ENCODE results near the gene KRT3. TPM values are rescaled to one million over a fixed set of nuclear protein-coding genes. Genes with fewer than 3 reads are reported as not detected.

KRT3 gene
- total RNA-seq, 1 experiment from 2014 or later = not detected

DNA sequence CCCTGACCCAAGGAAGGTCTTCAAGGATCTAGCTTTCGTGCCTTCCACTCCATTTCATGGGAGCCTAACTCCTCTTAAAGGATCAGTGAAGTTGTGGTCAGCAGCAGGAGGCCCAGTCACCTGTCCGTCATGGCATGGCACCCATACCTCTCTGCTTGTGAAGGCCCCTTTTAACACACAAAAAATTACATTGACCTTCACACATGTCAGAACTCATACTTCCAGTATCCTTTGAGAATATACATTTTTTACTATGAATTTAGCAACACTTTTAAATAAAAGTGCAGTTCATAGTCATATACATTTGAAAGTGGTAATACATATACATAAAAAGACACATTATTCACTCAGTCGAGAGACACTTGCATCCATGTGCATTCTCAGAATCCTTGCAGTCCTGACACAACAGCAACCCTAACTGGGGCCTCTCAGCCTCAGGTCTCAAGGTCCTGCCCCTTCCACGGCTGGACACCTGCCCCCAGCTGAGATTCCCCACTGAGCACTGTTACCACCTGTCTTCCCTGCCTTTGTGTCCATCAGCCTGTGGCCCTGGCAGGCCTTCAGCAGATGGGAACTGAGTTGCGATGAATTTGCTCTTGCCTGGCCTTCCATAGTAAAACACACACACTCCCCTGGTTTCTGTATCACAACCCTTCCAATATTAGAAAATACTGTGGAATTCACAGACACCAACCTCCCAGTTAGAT lies 3.7 kb upstream of the KRT3 start:
- POLR2A ChIA-PET = no interaction called here
- TF ChIP-seq POLR2AphosphoS5 (IDR thresholded peaks at IDR 0.05; ENCODE audit: low read depth, low read length) = no peak
- TF ChIP-seq REST (IDR thresholded peaks at IDR 0.05; ENCODE audit: insufficient read depth in 1 of 2, low read depth in 2 of 2, low read length in 1 of 2) = no peak
- no peak for TF ChIP-seq CTCF (IDR thresholded peaks at IDR 0.05)
- no peak for TF ChIP-seq SIN3A (IDR thresholded peaks at IDR 0.05; ENCODE audit: borderline replicate concordance, insufficient read depth, low read depth, low read length)
- no peak for TF ChIP-seq TCF7L2 (IDR thresholded peaks at IDR 0.05; ENCODE audit: low read depth, low read length)
- Histone ChIP-seq H3K9me3 (ENCODE audit: control insufficient read depth, insufficient read depth, low read depth, low read length) (no peaks in the 10 kb centered on the region), H3K27ac (ENCODE audit: low read length) (no peak overlapping the region), H3K36me3 (ENCODE audit: control insufficient read depth, insufficient read depth, low read length) (no peaks in the 10 kb centered on the region), H3K4me1 (ENCODE audit: control insufficient read depth, insufficient read depth, low read length) (peaks cover 9% of the 10 kb centered on the region; the same call in 1 of the 2 replicates), H3K4me3 (ENCODE audit: low read depth in 2 of 2, low read length in 2 of 2) (no peak overlapping the region), H3K27me3 (ENCODE audit: control insufficient read depth, insufficient read depth, low read length) (no peaks in the 10 kb centered on the region)
- in situ Hi-C loops (cut with HindIII; ENCODE audit: low pct_unique_long_range_greater_than_20kb, low sequenced_read_pairs) = no loop called here
- intact Hi-C loops (cut with micrococcal nuclease; ENCODE audit: unreplicated experiment) = no loop called here
- DNase-seq (ENCODE audit: low read depth, low spot score) (no peak), ATAC-seq (0 out of 2 replicates have a peak, but pooled peaks have one; percentile 13)
- CTCF ChIA-PET = no interaction called here
- no TSS peak for BruUV-seq (replicated peaks)

DNA sequence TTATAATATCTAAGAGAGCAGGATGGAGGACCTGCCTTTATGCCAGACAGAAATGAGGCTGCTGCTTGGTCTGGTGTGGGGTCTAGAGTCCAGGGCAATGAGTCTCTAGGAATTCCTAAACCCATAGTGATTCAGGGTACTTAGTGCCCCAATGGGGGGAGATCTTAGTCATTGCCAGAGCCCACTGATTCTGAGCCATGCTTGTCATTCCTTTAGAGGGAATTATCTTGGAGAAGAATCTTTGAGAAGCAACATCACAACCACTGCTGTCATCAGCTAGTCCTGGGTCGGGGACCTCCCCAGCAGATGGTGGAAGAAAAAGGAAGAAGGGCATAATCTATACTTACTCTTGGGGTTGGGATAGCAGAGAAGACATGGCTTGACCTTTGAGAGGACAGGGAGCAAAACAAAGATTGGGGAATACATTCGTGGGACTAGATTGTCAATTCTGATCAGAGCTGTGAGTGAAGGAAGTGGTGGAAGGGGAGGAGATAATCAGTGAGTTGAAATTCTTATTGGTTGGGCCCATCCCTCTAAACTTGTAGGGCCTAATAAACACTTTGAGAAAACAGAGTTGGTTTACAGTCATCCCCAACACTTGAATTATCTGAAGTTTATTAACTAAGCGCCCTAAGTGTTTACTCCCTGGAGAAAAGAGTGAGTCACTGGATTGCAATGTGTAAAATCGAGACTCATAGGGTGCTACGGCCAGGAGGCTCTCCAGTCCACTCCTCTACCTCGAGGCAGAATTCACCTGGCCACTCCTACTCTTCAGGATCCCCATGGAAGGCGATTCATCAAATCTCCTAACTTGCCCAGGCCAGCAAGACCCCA lies 3.0 kb upstream of the KRT3 start:
- Histone ChIP-seq H3K9me3 (ENCODE audit: control insufficient read depth, insufficient read depth, low read depth, low read length) (no peaks in the 10 kb centered on the region), H3K4me3 (ENCODE audit: low read depth in 2 of 2, low read length in 2 of 2) (no peak overlapping the region), H3K4me1 (ENCODE audit: control insufficient read depth, insufficient read depth, low read length) (peaks cover 9% of the 10 kb centered on the region; the same call in 1 of the 2 replicates), H3K27me3 (ENCODE audit: control insufficient read depth, insufficient read depth, low read length) (no peaks in the 10 kb centered on the region), H3K36me3 (ENCODE audit: control insufficient read depth, insufficient read depth, low read length) (no peaks in the 10 kb centered on the region), H3K27ac (ENCODE audit: low read length) (no peak overlapping the region)
- CTCF ChIA-PET = no interaction called here
- in situ Hi-C loops (cut with HindIII; ENCODE audit: low pct_unique_long_range_greater_than_20kb, low sequenced_read_pairs) = no loop called here
- TF ChIP-seq CTCF (IDR thresholded peaks at IDR 0.05) (no peak), REST (IDR thresholded peaks at IDR 0.05; ENCODE audit: insufficient read depth in 1 of 2, low read depth in 2 of 2, low read length in 1 of 2) (no peak), SIN3A (IDR thresholded peaks at IDR 0.05; ENCODE audit: borderline replicate concordance, insufficient read depth, low read depth, low read length) (no peak), POLR2AphosphoS5 (IDR thresholded peaks at IDR 0.05; ENCODE audit: low read depth, low read length) (no peak), TCF7L2 (IDR thresholded peaks at IDR 0.05; ENCODE audit: low read depth, low read length) (no peak)
- DNase-seq (ENCODE audit: low read depth, low spot score) (peak; percentile 15), ATAC-seq (peak; percentile 90)
- no TSS peak for BruUV-seq (replicated peaks)
- POLR2A ChIA-PET = no interaction called here
- intact Hi-C loops (cut with micrococcal nuclease; ENCODE audit: unreplicated experiment) = no loop called here

All from Panc1 (cell line).